Coronary artery (tissue), 2 donors: ENCODE results near the gene CADPS2.

Source experiments
- DNase-seq: peaks from one replicate; pipeline ENCODE4 v3.0.0-alpha.2; 2017; ENCODE audit warnings: low spot score
- H3K27ac ChIP-seq, 2 donors: fragments of 200-600 bp; sonication (generic); one replicate each; pipeline ENCODE4 v1.5.1; 2016 to 2019
- H3K4me3 ChIP-seq: fragments of 200-600 bp; sonication (generic); 2 replicates; pipeline ENCODE4 v1.5.1; 2016; ENCODE audit warnings: mild to moderate bottlenecking, moderate library complexity
- CTCF ChIP-seq: fragments of 200-600 bp; sonication (generic); IDR thresholded peaks from one replicate; pipeline ENCODE4 v1.5.1; 2019; ENCODE audit warnings: antibody characterized with exemption

CADPS2 gene

GRCh38 chr7:122604251-122604650 lies 282.0 kb downstream of the CADPS2 start:
- no peak for TF ChIP-seq CTCF
- no peak overlapping the region for H3K27ac ChIP-seq
- H3K4me3 ChIP-seq, result no peak overlapping the region
- no peak for DNase-seq

- TF ChIP-seq CTCF, result no peak
- DNase-seq, result no peak
- H3K27ac ChIP-seq, result no peak overlapping the region
- H3K4me3 ChIP-seq, result no peak overlapping the region
Observed at GRCh38 chr7:122602800-122603199, 283.5 kb downstream of the CADPS2 start.

GRCh38 chr7:122600630-122601029 lies 285.6 kb downstream of the CADPS2 start:
- no peak for DNase-seq
- H3K27ac ChIP-seq, result no peak overlapping the region
- no peak overlapping the region for H3K4me3 ChIP-seq
- no peak for TF ChIP-seq CTCF

GRCh38 chr7:122600042-122600441 lies 286.2 kb downstream of the CADPS2 start:
- H3K27ac ChIP-seq, result no peak overlapping the region
- no peak for DNase-seq
- H3K4me3 ChIP-seq, result no peak overlapping the region
- TF ChIP-seq CTCF, result no peak

- Histone ChIP-seq H3K27ac (no peak overlapping the region), H3K4me3 (no peak overlapping the region)
- no peak for TF ChIP-seq CTCF
- no peak for DNase-seq
Observed at GRCh38 chr7:122597277-122597676, 289.0 kb downstream of the CADPS2 start.

GRCh38 chr7:122595885-122596284 lies 290.4 kb downstream of the CADPS2 start:
- no peak for DNase-seq
- no peak for TF ChIP-seq CTCF
- Histone ChIP-seq H3K4me3 (no peak overlapping the region), H3K27ac (no peak overlapping the region)

- no peak for DNase-seq
- Histone ChIP-seq H3K4me3 (no peak overlapping the region), H3K27ac (no peak overlapping the region)
- TF ChIP-seq CTCF, result no peak
Observed at GRCh38 chr7:122588621-122589020, 297.6 kb downstream of the CADPS2 start.
